SU-DHL-6 (cell line): Measurements from ENCODE around the gene SYNPR.

Source experiments
- CTCF ChIP-seq: fragments of 200-600 bp; sonication (generic); IDR thresholded peaks from one replicate; pipeline ENCODE4 v1.5.1; 2017; ENCODE audit warnings: antibody characterized with exemption, mild to moderate bottlenecking, low read length, moderate library complexity; ENCODE audit not compliant: insufficient read depth, poor library complexity, severe bottlenecking
- EZH2phosphoT487 ChIP-seq: fragments of 200-600 bp; sonication (generic), shearing (Covaris generic); conservative IDR thresholded peaks from 2 replicates; pipeline ENCODE4 v1.6.1; 2018; ENCODE audit warnings: mild to moderate bottlenecking, antibody characterized with exemption, low read length, moderate library complexity, mixed read lengths

DNA sequence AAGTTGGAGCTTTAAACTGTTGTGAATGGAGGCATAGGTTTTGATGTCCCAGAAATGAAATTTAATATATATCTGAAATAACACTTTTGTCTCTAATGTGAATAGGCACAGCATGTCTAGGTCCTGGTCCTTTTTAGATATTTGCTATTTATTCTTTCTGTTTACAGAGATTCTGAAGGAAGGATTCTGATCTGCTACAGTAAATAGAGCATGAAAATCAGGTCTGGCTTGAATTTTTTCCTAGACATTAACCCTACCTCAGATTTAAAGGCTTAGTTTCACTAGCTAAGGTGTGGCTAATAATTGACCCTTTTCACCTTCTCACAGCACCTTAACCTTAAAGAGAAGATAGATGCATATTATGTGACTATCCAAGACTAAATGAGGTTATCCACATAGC, 48.0 kb upstream of the SYNPR start:
- no peak for TF ChIP-seq CTCF
- no peak for TF ChIP-seq EZH2phosphoT487
